ENCODE results near the gene FRAT1. TPM values are rescaled to one million over a fixed set of nuclear protein-coding genes. Genes with fewer than 3 reads are reported as not detected.
"Not testable (repeated sequence)": the region's sequence is repeated elsewhere in the genome, so short reads cannot be mapped to it uniquely, and the experiment has no call there.

FRAT1 gene, protein sequence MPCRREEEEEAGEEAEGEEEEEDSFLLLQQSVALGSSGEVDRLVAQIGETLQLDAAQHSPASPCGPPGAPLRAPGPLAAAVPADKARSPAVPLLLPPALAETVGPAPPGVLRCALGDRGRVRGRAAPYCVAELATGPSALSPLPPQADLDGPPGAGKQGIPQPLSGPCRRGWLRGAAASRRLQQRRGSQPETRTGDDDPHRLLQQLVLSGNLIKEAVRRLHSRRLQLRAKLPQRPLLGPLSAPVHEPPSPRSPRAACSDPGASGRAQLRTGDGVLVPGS
- 10 to 100 TPM; 24.4 to 26.5 TPM for total RNA-seq
- total RNA-seq = 20.7 to 29.1 reads per million in 2 donors

GRCh38 chr10:97318772-97319651, at the start of gene FRAT1:
Gene FRAT1, plus strand, starts transcription at chr10:97319271. Its CDS starts 183 bp downstream, at chr10:97319454.
- Mint-ChIP-seq H3K36me3 (ENCODE audit: low read depth) (no peaks in the 10 kb centered on the region), H3K27me3 (no peaks in the 10 kb centered on the region), H3K4me1 (peaks cover 28% of the 10 kb centered on the region), H3K27ac (peak within 1 kb of the TSS; percentile 99), H3K4me3 (peak within 1 kb of the TSS; percentile 97)
- DNase-seq = peak; percentile 81 to 86 (median 81)
- peak; percentile 79 for ATAC-seq
- H3K9me3 ChIP-seq (ENCODE audit: control insufficient read depth, low read length, poor library complexity, severe bottlenecking) = no peaks in the 10 kb centered on the region

GRCh38 chr10:97270523-97271154, 48.4 kb upstream of the FRAT1 start:
- H3K4me1 Mint-ChIP-seq = peaks cover 13% of the 10 kb centered on the region
- no peaks in the 10 kb centered on the region for H3K27me3 Mint-ChIP-seq
- H3K9me3 ChIP-seq (ENCODE audit: control insufficient read depth, low read length, poor library complexity, severe bottlenecking) = no peaks in the 10 kb centered on the region
- H3K27ac Mint-ChIP-seq = no peak overlapping the region
- H3K36me3 Mint-ChIP-seq (ENCODE audit: low read depth) = no peaks in the 10 kb centered on the region
- no peak overlapping the region for H3K4me3 Mint-ChIP-seq
- DNase-seq (no peak), ATAC-seq (no peak)

DNA sequence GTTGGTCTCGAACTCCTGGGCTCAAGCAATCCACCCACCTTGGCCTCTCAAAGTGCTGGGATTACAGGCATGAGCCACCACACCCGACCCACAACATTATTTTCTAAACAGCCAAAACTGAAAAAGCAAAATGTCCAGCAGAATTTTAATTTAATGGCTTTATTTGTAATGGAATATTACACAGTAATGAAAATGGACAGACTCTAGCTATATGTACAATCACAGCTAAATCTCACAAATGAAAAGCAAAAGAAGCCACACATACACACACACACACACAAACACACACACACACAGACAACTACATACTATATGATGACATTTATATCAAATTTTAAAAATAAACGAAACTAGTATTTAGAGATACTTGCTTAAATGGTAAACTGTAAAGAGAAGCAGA, 45.4 kb upstream of the FRAT1 start:
- H3K9me3 ChIP-seq (ENCODE audit: control insufficient read depth, low read length, poor library complexity, severe bottlenecking) = no peaks in the 10 kb centered on the region
- H3K27ac Mint-ChIP-seq = no peak overlapping the region
- peaks cover 5% of the 10 kb centered on the region for H3K4me1 Mint-ChIP-seq
- H3K27me3 Mint-ChIP-seq = no peaks in the 10 kb centered on the region
- DNase-seq (no peak), ATAC-seq (no peak)
- no peaks in the 10 kb centered on the region for H3K36me3 Mint-ChIP-seq (ENCODE audit: low read depth)
- no peak overlapping the region for H3K4me3 Mint-ChIP-seq

GRCh38 chr10:97274828-97275227, 44.2 kb upstream of the FRAT1 start:
- Mint-ChIP-seq H3K27me3 (no peaks in the 10 kb centered on the region), H3K4me1 (peaks cover 6% of the 10 kb centered on the region), H3K36me3 (ENCODE audit: low read depth) (no peaks in the 10 kb centered on the region), H3K4me3 (no peak overlapping the region), H3K27ac (no peak overlapping the region)
- no peak for ATAC-seq
- H3K9me3 ChIP-seq (ENCODE audit: control insufficient read depth, low read length, poor library complexity, severe bottlenecking) = no peaks in the 10 kb centered on the region
- DNase-seq = no peak

GRCh38 chr10:97277551-97277950, 41.5 kb upstream of the FRAT1 start:
- no peak overlapping the region for H3K27ac Mint-ChIP-seq
- ATAC-seq (no peak), DNase-seq (no peak)
- H3K4me1 Mint-ChIP-seq = peaks cover 8% of the 10 kb centered on the region
- no peaks in the 10 kb centered on the region for H3K27me3 Mint-ChIP-seq
- H3K36me3 Mint-ChIP-seq (ENCODE audit: low read depth) = no peaks in the 10 kb centered on the region
- H3K4me3 Mint-ChIP-seq = no peak overlapping the region
- no peaks in the 10 kb centered on the region for H3K9me3 ChIP-seq (ENCODE audit: control insufficient read depth, low read length, poor library complexity, severe bottlenecking)

GRCh38 chr10:97278491-97278989, 40.5 kb upstream of the FRAT1 start:
- Mint-ChIP-seq H3K4me3 (no peak overlapping the region), H3K36me3 (ENCODE audit: low read depth) (no peaks in the 10 kb centered on the region), H3K4me1 (peaks cover 8% of the 10 kb centered on the region), H3K27me3 (no peaks in the 10 kb centered on the region), H3K27ac (no peak overlapping the region)
- no peaks in the 10 kb centered on the region for H3K9me3 ChIP-seq (ENCODE audit: control insufficient read depth, low read length, poor library complexity, severe bottlenecking)
- no peak for DNase-seq
- ATAC-seq = peak; percentile 87

- peak overlapping the region; percentile 34 for H3K27ac Mint-ChIP-seq
- H3K9me3 ChIP-seq (ENCODE audit: control insufficient read depth, low read length, poor library complexity, severe bottlenecking) = no peaks in the 10 kb centered on the region
- peaks cover 8% of the 10 kb centered on the region for H3K4me1 Mint-ChIP-seq
- H3K27me3 Mint-ChIP-seq = no peaks in the 10 kb centered on the region
- ATAC-seq = no peak
- DNase-seq = no peak
- H3K4me3 Mint-ChIP-seq = no peak overlapping the region
- H3K36me3 Mint-ChIP-seq (ENCODE audit: low read depth) = no peaks in the 10 kb centered on the region
These were observed 39.8 kb upstream of the FRAT1 start for GRCh38 chr10:97279121-97279815.

DNA sequence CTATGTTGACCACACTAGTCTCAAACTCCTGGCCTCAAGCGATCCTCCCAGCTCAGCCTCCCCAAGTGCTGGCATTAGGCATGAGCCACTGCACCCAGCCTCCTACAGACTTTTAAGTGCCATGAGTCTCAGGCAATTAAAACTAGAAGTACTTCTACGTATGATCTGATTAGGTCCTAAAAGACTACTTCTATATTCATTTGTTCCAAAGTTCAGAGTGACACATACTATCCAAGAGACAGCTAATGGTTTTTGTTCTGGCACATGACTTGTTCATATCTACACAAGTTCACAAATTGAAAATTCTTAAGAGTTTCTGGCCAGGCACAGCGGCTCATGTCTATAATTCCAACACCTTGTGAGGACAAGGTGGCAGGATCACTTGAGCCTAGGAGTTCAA, 38.3 kb upstream of the FRAT1 start:
- H3K36me3 Mint-ChIP-seq (ENCODE audit: low read depth) = no peaks in the 10 kb centered on the region
- H3K4me3 Mint-ChIP-seq = no peak overlapping the region
- H3K27ac Mint-ChIP-seq = no peak overlapping the region
- peaks cover 8% of the 10 kb centered on the region for H3K4me1 Mint-ChIP-seq
- DNase-seq (no peak), ATAC-seq (no peak)
- no peaks in the 10 kb centered on the region for H3K9me3 ChIP-seq (ENCODE audit: control insufficient read depth, low read length, poor library complexity, severe bottlenecking)
- no peaks in the 10 kb centered on the region for H3K27me3 Mint-ChIP-seq

GRCh38 chr10:97290076-97290475, 29.0 kb upstream of the FRAT1 start:
- peaks cover 20% of the 10 kb centered on the region for H3K4me1 Mint-ChIP-seq
- not testable (repeated sequence) for H3K9me3 ChIP-seq (ENCODE audit: control insufficient read depth, low read length, poor library complexity, severe bottlenecking); DNase-seq; H3K36me3 Mint-ChIP-seq (ENCODE audit: low read depth); H3K27me3 Mint-ChIP-seq; H3K27ac Mint-ChIP-seq; ATAC-seq; H3K4me3 Mint-ChIP-seq

- not testable (repeated sequence) for H3K36me3 Mint-ChIP-seq (ENCODE audit: low read depth)
These were observed 28.3 kb upstream of the FRAT1 start for GRCh38 chr10:97290576-97291356.

GRCh38 chr10:97291357-97292096, 27.5 kb upstream of the FRAT1 start:
- Mint-ChIP-seq H3K36me3 (ENCODE audit: low read depth) (no peaks in the 10 kb centered on the region), H3K4me1 (peaks cover 15% of the 10 kb centered on the region), H3K27ac (peak overlapping the region; percentile 81), H3K27me3 (no peaks in the 10 kb centered on the region), H3K4me3 (peak overlapping the region; percentile 97)
- H3K9me3 ChIP-seq (ENCODE audit: control insufficient read depth, low read length, poor library complexity, severe bottlenecking) = no peaks in the 10 kb centered on the region
- ATAC-seq (peak; percentile 0), DNase-seq (no peak)

More at GRCh38 chr10:97290576-97291356, 28.3 kb upstream of the FRAT1 start:
- not testable (repeated sequence) for H3K4me3 Mint-ChIP-seq; DNase-seq; H3K27ac Mint-ChIP-seq; ATAC-seq; H3K27me3 Mint-ChIP-seq; H3K9me3 ChIP-seq (ENCODE audit: control insufficient read depth, low read length, poor library complexity, severe bottlenecking)
- H3K4me1 Mint-ChIP-seq = peaks cover 20% of the 10 kb centered on the region

Data from T-helper 17 cell (primary cell).